OCI-LY1 (cell line): ENCODE results near the gene RPA1.
"Not testable (repeated sequence)": the region's sequence is repeated elsewhere in the genome, so short reads cannot be mapped to it uniquely, and the experiment has no call there.

Experiments used
- H2AFZ ChIP-seq: fragments of 200-600 bp; sonication (generic), shearing (Covaris generic); 2 replicates; pipeline ENCODE4 v1.6.0; 2014; ENCODE audit warnings: antibody characterized with exemption, mild to moderate bottlenecking, low read length
- H3F3A ChIP-seq: fragments of 200-600 bp; sonication (generic), shearing (Covaris generic); 2 replicates; pipeline ENCODE4 v1.6.0; 2014; ENCODE audit warnings: mild to moderate bottlenecking, antibody characterized with exemption, low read length, moderate library complexity; ENCODE audit not compliant: insufficient read depth
- H3K27ac ChIP-seq: fragments of 200-600 bp; sonication (generic); 2 replicates; pipeline ENCODE4 v1.5.1; 2014; ENCODE audit warnings: low read length, mixed run types, mild to moderate bottlenecking, low read depth; ENCODE audit not compliant: poor library complexity, severe bottlenecking
- H3K27me3 ChIP-seq: fragments of 200-600 bp; sonication (generic); 2 replicates; pipeline ENCODE4 v1.6.0; 2014; ENCODE audit warnings: antibody characterized with exemption, mild to moderate bottlenecking, low read length, moderate library complexity; ENCODE audit not compliant: insufficient read depth
- H3K36me3 ChIP-seq: fragments of 200-600 bp; sonication (generic); 2 replicates; pipeline ENCODE4 v1.6.1; 2014; ENCODE audit warnings: mild to moderate bottlenecking, antibody characterized with exemption, low read length, moderate library complexity, mixed read lengths; ENCODE audit not compliant: insufficient read depth
- H3K4me1 ChIP-seq: fragments of 200-600 bp; sonication (generic); 2 replicates; pipeline ENCODE4 v1.5.1; 2014; ENCODE audit warnings: mild to moderate bottlenecking, low read length, moderate library complexity; ENCODE audit not compliant: insufficient read depth, severe bottlenecking
- H3K4me2 ChIP-seq: fragments of 200-600 bp; sonication (generic), shearing (Covaris generic); 2 replicates; pipeline ENCODE4 v1.6.1; 2014; ENCODE audit warnings: low read length
- H3K4me3 ChIP-seq: fragments of 200-600 bp; sonication (generic); 2 replicates; pipeline ENCODE4 v1.5.1; 2014; ENCODE audit warnings: low read length, low read depth, mild to moderate bottlenecking, mixed read lengths; ENCODE audit not compliant: poor library complexity, severe bottlenecking
- H3K79me2 ChIP-seq: fragments of 200-600 bp; shearing (Covaris generic); 2 replicates; pipeline ENCODE4 v1.6.1; 2016; ENCODE audit warnings: mixed run types, low read length, mixed read lengths; ENCODE audit not compliant: insufficient read depth
- H3K9ac ChIP-seq: fragments of 200-600 bp; sonication (generic), shearing (Covaris generic); 2 replicates; pipeline ENCODE4 v1.6.1; 2014; ENCODE audit warnings: mild to moderate bottlenecking, low read length, mixed read lengths
- H3K9me2 ChIP-seq: fragments of 200-600 bp; sonication (generic), shearing (Covaris generic); 2 replicates; pipeline ENCODE4 v1.6.1; 2014; ENCODE audit warnings: low read depth, mild to moderate bottlenecking, low read length, mixed read lengths
- H3K9me3 ChIP-seq: fragments of 200-600 bp; shearing (Covaris generic); 2 replicates; pipeline ENCODE4 v1.6.1; 2014; ENCODE audit warnings: low read length, mixed read lengths
- H4K20me1 ChIP-seq: fragments of 200-600 bp; sonication (generic), shearing (Covaris generic); 2 replicates; pipeline ENCODE4 v1.6.0; 2016; ENCODE audit warnings: mild to moderate bottlenecking, low read length; ENCODE audit not compliant: insufficient read depth
- EZH2 ChIP-seq: fragments of 200-600 bp; sonication (generic), shearing (Covaris generic); IDR thresholded peaks from 2 replicates; pipeline ENCODE4 v1.8.0; 2017; ENCODE audit warnings: borderline replicate concordance, mixed run types, mild to moderate bottlenecking, antibody characterized with exemption, low read length, moderate library complexity, mixed read lengths
- TF ChIP-seq, protein P1 (sequence below): fragments of 200-600 bp; sonication (generic), shearing (Covaris generic); IDR thresholded peaks from 2 replicates; pipeline ENCODE4 v1.5.1; 2017; ENCODE audit warnings: mild to moderate bottlenecking, antibody characterized with exemption, low read length, moderate library complexity, mixed read lengths

Gene RPA1

DNA sequence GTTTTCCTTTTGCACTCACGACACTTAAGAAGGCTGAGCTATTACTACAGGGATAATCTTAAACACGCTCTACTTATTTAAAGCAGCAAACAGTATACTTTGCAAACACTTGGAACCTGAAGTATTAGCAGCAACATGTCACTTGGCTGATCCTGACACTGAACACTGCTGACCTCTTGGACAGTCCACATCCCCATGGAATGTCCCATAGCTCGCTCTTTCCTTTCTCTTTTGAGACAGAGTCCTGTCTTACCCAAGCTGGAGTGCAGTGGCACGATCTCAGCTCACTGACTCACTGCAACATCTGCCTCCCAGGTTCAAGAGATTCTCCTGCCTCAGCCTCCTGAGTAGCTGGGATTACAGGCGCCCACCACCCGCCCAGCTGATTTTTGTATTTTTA lies 26.5 kb upstream of the RPA1 start:
- H3K27me3 ChIP-seq, result no peaks in the 10 kb centered on the region
- H3K79me2 ChIP-seq, result no peaks in the 10 kb centered on the region
- no peaks in the 10 kb centered on the region for H3K9me3 ChIP-seq
- TF ChIP-seq, protein P1, sequence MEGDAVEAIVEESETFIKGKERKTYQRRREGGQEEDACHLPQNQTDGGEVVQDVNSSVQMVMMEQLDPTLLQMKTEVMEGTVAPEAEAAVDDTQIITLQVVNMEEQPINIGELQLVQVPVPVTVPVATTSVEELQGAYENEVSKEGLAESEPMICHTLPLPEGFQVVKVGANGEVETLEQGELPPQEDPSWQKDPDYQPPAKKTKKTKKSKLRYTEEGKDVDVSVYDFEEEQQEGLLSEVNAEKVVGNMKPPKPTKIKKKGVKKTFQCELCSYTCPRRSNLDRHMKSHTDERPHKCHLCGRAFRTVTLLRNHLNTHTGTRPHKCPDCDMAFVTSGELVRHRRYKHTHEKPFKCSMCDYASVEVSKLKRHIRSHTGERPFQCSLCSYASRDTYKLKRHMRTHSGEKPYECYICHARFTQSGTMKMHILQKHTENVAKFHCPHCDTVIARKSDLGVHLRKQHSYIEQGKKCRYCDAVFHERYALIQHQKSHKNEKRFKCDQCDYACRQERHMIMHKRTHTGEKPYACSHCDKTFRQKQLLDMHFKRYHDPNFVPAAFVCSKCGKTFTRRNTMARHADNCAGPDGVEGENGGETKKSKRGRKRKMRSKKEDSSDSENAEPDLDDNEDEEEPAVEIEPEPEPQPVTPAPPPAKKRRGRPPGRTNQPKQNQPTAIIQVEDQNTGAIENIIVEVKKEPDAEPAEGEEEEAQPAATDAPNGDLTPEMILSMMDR, result no peak
- no peak for TF ChIP-seq EZH2
- peak overlapping the region; percentile 35 for H3K27ac ChIP-seq
- no peak overlapping the region for H2AFZ ChIP-seq
- peaks cover 8% of the 10 kb centered on the region for H3K4me1 ChIP-seq
- H3F3A ChIP-seq, result no peaks in the 10 kb centered on the region
- no peaks in the 10 kb centered on the region for H4K20me1 ChIP-seq
- peaks cover 67% of the 10 kb centered on the region for H3K36me3 ChIP-seq
- no peak overlapping the region for H3K4me3 ChIP-seq
- H3K9ac ChIP-seq, result no peak overlapping the region
- no peak overlapping the region for H3K4me2 ChIP-seq
- H3K9me2 ChIP-seq, result no peaks in the 10 kb centered on the region

DNA sequence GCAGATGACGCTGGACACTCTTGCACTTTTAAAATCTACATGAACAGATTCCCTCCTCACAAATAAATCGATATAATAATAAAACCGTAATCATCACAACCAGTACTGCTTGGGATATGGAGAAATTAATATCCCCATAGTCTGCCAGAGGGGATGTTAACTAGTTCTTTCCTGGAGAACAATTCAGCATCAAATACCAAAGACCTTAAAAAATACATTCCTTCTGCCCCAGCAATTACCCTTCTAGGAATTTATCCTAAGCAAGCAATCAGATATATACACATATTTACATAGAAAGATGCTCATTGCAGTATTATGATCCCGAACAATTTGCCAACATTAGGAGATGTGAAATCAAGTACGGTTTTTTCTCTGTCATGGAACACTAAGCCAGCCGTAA lies 21.9 kb upstream of the RPA1 start:
- H3K27ac ChIP-seq, result no peak overlapping the region
- H3K4me3 ChIP-seq, result no peak overlapping the region
- H3K4me1 ChIP-seq, result peaks cover 4% of the 10 kb centered on the region
- H3K9me2 ChIP-seq, result no peaks in the 10 kb centered on the region
- H3K27me3 ChIP-seq, result no peaks in the 10 kb centered on the region
- H3K36me3 ChIP-seq, result peaks cover 65% of the 10 kb centered on the region
- H3K4me2 ChIP-seq, result no peak overlapping the region
- H3K9me3 ChIP-seq, result no peaks in the 10 kb centered on the region
- no peaks in the 10 kb centered on the region for H3F3A ChIP-seq
- H4K20me1 ChIP-seq, result no peaks in the 10 kb centered on the region
- no peak overlapping the region for H3K9ac ChIP-seq
- H2AFZ ChIP-seq, result no peak overlapping the region
- no peaks in the 10 kb centered on the region for H3K79me2 ChIP-seq
- TF ChIP-seq, protein P1, result no peak
- TF ChIP-seq EZH2, result no peak

DNA sequence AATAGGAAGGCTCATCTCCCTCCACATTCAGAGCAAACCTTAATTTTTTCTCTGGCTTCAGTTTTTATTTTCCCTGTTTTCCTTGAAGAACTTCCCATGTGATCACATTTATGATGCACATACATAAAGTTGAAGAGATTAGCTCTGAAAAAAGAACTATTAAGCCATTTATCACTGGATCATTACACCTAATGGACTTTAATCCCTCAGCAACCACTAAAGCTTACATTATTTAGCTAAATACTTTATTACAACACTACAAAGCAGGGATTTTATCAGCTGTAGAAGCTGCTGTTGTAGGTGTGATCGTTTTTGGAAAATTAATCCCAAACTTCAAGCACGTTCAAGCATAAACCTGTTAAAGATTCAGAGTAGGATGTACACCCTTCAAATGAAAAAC lies 21.2 kb upstream of the RPA1 start:
- H3F3A ChIP-seq, result no peaks in the 10 kb centered on the region
- H3K27ac ChIP-seq, result no peak overlapping the region
- no peaks in the 10 kb centered on the region for H3K9me3 ChIP-seq
- no peak overlapping the region for H3K4me2 ChIP-seq
- H3K9me2 ChIP-seq, result no peaks in the 10 kb centered on the region
- H3K4me1 ChIP-seq, result no peaks in the 10 kb centered on the region
- peaks cover 64% of the 10 kb centered on the region for H3K36me3 ChIP-seq
- H4K20me1 ChIP-seq, result no peaks in the 10 kb centered on the region
- no peak overlapping the region for H3K4me3 ChIP-seq
- no peaks in the 10 kb centered on the region for H3K79me2 ChIP-seq
- no peak for TF ChIP-seq EZH2
- TF ChIP-seq, protein P1, result no peak
- H3K27me3 ChIP-seq, result no peaks in the 10 kb centered on the region
- H3K9ac ChIP-seq, result no peak overlapping the region
- H2AFZ ChIP-seq, result no peak overlapping the region

GRCh38 chr17:1809815-1810214 lies 20.0 kb upstream of the RPA1 start:
- H4K20me1 ChIP-seq, H3K9ac ChIP-seq, H3K9me2 ChIP-seq, H3K4me1 ChIP-seq, H3K27me3 ChIP-seq, H3K27ac ChIP-seq, H3K9me3 ChIP-seq, H3K4me3 ChIP-seq, H3F3A ChIP-seq, H2AFZ ChIP-seq, H3K4me2 ChIP-seq, H3K79me2 ChIP-seq: not testable (repeated sequence)
- peaks cover 53% of the 10 kb centered on the region for H3K36me3 ChIP-seq
